Measurements from ENCODE around the gene HIRA. TPM values are rescaled to one million over a fixed set of nuclear protein-coding genes. Genes with fewer than 3 reads are reported as not detected.
A peak's percentile ranks its signal among the peaks of the same experiment; 100 is the strongest.

HIRA gene
- total and polyA plus RNA-seq, 9 of the 15 experiments (the other 6 are each of a cell fraction or from before 2014, with no cell fraction given), result 0.96 to 132 (median 58.4) TPM

DNA sequence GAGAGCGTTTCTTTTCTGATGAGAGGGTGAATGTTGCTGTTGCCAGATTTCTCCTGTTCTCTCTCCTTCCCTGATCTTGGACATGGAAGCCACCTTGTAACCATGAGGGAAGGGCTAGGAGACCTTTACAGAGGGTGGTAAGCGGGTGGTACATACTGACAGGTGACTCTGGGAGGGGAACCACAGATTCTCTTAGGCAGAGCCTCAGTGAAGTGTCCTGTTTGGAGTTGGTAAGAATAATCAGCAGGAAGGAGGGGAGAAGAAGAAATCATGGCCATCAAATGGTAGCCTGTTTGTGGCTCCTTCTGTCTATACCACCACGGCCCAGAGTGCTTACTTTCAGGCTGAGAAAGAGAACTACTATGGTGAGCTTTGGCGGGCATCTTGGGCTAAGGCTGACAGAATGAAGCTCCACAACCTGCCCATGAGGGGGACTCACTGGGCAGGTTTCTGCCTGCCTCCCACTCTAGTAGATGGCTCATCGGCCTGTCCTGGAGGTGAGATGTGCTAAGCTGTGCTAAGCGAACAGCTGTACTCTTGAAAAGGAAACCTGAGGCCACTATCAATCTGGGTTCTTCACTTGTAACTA lies 84.8 kb downstream of the HIRA start (continued):
- TF ChIP-seq FOXK1 (CRISPR knock-in tag; IDR thresholded peaks at IDR 0.05; ENCODE audit: borderline replicate concordance) (peak; percentile 78; the same call in 1 of the 2 replicates), CC2D1A (IDR thresholded peaks at IDR 0.05) (no peak), ZNF217 (CRISPR knock-in tag; IDR thresholded peaks at IDR 0.05) (0 out of 2 replicates have a peak, but pooled peaks have one; percentile 58), TEAD1 (CRISPR knock-in tag; IDR thresholded peaks at IDR 0.05) (no peak), BDP1 (IDR thresholded peaks at IDR 0.05; ENCODE audit: insufficient read depth, insufficient read length) (no peak), BACH1 (tag; IDR thresholded peaks at IDR 0.05) (no peak), HDAC6 (IDR thresholded peaks at IDR 0.05; ENCODE audit: low read depth, low read length) (peak; percentile 83; the same call in 1 of the 2 replicates), STAT6 (CRISPR knock-in tag; IDR thresholded peaks at IDR 0.05) (peak; percentile 63; the same call in 1 of the 2 replicates)

GRCh38 chr22:19344420-19344819 lies 87.1 kb downstream of the HIRA start:
- BruUV-seq (replicated peaks), result no TSS peak
- no peak overlapping the region for H3K4me2 ChIP-seq (ENCODE audit: insufficient read depth, low read length)
- no peak overlapping the region for H3K27ac ChIP-seq (ENCODE audit: extremely low read depth, low read depth, low read length)
- H3K4me3 ChIP-seq, result no peak overlapping the region
- WGBS (ENCODE audit: insufficient coverage, low coverage, missing lambda C conversion rate), result 82% methylated on average over 1 of the region's 1 CpG
- H3K9me3 ChIP-seq (replicated peaks; ENCODE audit: control insufficient read depth, insufficient read depth, low read depth, low read length), result no peaks in the 10 kb centered on the region
- in situ Hi-C loops (cut with MboI) (no loop called here), intact Hi-C loops (cut with micrococcal nuclease) (no loop called here)
- no peaks in the 10 kb centered on the region for H3K79me2 ChIP-seq (ENCODE audit: control insufficient read depth, insufficient read depth, low read length)
- H3K9ac ChIP-seq (ENCODE audit: insufficient read depth in 1 of 2, low read depth in 2 of 2, low read length in 2 of 2), result no peak overlapping the region
- H3K9me1 ChIP-seq (ENCODE audit: control insufficient read depth, insufficient read depth, low read length), result no peaks in the 10 kb centered on the region
- ChIA-PET POLR2A (interaction anchor here (1.0 to 2.9 kb wide), 3 partner anchors 10 to 45 kb away, joined by 3 to 11 read pairs (median 3); no protein-coding TSS in a partner anchor), CTCF (ENCODE audit: low intra/inter-chr PET ratio) (no interaction called here)
- ATAC-seq (no peak), FAIRE-seq (no peak), DNase-seq (ENCODE audit: extremely low read depth in 1 of 4, low spot score in 3 of 4) (peak in 3 of 4 experiments; percentile 11 to 26 (median 15))
- no peaks in the 10 kb centered on the region for H3K27me3 ChIP-seq (ENCODE audit: control insufficient read depth in 2 of 2, insufficient read depth in 2 of 2, low read length in 2 of 2)
- H3K36me3 ChIP-seq (ENCODE audit: control insufficient read depth, insufficient read depth, low read length), result peaks cover 87% of the 10 kb centered on the region
- H2AFZ ChIP-seq (ENCODE audit: low read depth, low read length), result no peak overlapping the region
- no peaks in the 10 kb centered on the region for H4K20me1 ChIP-seq (replicated peaks; ENCODE audit: control insufficient read depth, insufficient read depth, low read length)
- no peaks in the 10 kb centered on the region for H3K4me1 ChIP-seq (replicated peaks in 1 of 2; ENCODE audit: control insufficient read depth in 2 of 2, insufficient read depth in 2 of 2, low read length in 2 of 2)
- TF ChIP-seq ARNT (IDR thresholded peaks at IDR 0.05) (no peak), PHTF2 (CRISPR knock-in tag; IDR thresholded peaks at IDR 0.05) (no peak), ZNF778 (CRISPR knock-in tag; IDR thresholded peaks at IDR 0.05) (no peak), NUFIP1 (IDR thresholded peaks at IDR 0.05; ENCODE audit: partially characterized antibody) (no peak), SRSF7 (optimal IDR thresholded peaks at IDR 0.05; ENCODE audit: low read depth, low read length) (no peak), SP1 (CRISPR knock-in tag; IDR thresholded peaks at IDR 0.05) (no peak), ZNF699 (CRISPR knock-in tag; IDR thresholded peaks at IDR 0.05; ENCODE audit: insufficient replicate concordance) (no peak), FIP1L1 (IDR thresholded peaks at IDR 0.05; ENCODE audit: low read depth, low read length, poor library complexity, severe bottlenecking) (no peak)
- TF ChIP-seq, protein P1, sequence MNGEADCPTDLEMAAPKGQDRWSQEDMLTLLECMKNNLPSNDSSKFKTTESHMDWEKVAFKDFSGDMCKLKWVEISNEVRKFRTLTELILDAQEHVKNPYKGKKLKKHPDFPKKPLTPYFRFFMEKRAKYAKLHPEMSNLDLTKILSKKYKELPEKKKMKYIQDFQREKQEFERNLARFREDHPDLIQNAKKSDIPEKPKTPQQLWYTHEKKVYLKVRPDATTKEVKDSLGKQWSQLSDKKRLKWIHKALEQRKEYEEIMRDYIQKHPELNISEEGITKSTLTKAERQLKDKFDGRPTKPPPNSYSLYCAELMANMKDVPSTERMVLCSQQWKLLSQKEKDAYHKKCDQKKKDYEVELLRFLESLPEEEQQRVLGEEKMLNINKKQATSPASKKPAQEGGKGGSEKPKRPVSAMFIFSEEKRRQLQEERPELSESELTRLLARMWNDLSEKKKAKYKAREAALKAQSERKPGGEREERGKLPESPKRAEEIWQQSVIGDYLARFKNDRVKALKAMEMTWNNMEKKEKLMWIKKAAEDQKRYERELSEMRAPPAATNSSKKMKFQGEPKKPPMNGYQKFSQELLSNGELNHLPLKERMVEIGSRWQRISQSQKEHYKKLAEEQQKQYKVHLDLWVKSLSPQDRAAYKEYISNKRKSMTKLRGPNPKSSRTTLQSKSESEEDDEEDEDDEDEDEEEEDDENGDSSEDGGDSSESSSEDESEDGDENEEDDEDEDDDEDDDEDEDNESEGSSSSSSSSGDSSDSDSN (IDR thresholded peaks at IDR 0.05; ENCODE audit: borderline replicate concordance in 1 of 2, low read depth in 2 of 2, low read length in 2 of 2), result no peak
